Left renal pelvis (tissue), 4 donors: ENCODE data around the gene KNOP1. TPM values are rescaled to one million over a fixed set of nuclear protein-coding genes. Genes with fewer than 3 reads are reported as not detected.
"Not testable (repeated sequence)": the region's sequence is repeated elsewhere in the genome, so short reads cannot be mapped to it uniquely, and the experiment has no call there.

ENCODE experiments used
- DNase-seq, 4 donors: peaks; one replicate each; pipeline ENCODE4 v3.0.0-alpha.2; 2013; ENCODE audit warnings: low read depth in 4 of 4, low spot score in 3 of 4
- polyA plus RNA-seq, 4 donors: library from polyadenylated mRNA; unstranded; fragments of 120-200 nt; gene quantifications; one replicate each; pipeline ENCODE4 v1.2.1, GENCODE V29; 2013; ENCODE audit not compliant: insufficient read length in 4 of 4

Gene KNOP1
- polyA plus RNA-seq, 4 donors = 29.6 to 48.3 (median 43.0) TPM

DNA sequence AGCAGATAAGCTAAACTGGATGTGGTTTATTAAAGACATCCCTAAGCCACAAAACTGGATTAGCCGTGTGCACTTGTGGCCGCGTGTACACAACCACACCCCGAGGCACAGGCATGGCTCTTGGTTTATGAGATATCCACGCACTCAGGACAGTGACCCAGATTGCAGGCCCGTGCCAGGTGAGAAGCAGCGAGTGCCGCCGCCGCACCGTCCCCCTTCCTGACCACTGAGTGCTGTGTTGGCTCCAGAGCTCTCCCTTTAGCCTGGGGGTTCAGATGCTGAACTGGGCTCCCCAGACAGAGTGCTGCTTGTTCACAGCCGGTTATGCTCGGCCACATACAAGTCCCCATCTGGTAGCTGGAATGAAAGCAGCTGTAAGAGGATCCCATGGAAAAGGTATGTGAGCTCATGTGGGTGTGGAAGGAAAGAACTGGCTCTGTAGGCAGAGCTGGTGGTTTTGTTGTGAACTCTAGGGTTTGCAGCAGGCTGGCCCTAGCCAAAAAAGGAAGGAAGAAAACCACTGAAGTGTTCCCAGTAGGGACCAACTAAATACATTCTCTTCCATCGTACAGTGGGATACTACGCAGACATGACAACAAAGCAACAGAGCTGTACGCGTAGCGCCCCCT is 29.5 kb downstream of the KNOP1 start:
- DNase-seq = no peak

DNA sequence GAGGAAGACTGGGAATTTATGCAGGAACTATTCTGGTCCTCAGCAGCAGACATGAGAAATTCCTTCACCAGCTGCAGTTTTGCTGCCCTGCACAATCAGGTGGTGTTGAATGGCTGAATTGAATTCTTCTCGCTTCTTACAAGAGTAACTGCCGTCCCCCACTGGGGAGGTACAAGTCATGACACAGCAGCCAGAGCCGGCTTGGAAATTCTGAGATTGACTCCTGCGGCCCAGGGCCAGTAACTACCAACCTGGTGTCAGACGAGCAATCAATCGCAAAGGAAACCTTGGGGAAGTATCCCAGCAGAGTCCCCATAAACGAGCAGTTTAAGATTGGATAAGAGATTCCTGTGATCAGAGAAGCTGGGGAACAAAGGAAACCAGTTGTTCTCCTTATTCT is 30.7 kb downstream of the KNOP1 start:
- DNase-seq = no peak

DNA sequence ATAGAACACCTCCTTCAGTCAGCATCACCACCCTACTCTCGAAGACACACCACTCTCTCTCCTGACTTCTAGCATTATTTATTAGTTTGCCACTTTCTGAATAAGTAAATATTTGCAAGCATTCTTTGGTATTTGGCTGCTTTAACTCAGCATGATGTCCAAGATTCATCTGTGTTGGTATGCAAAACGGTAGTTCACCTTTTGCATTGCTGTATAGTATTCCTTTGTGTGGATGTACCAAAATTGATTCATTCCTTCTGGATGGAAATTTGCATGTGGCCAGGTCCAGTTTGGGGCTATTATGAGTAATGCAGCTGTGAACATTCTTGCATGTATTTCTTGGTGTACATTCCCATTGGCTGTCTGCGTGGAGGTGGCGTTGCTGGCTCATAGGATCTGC is 32.9 kb downstream of the KNOP1 start:
- no peak for DNase-seq

DNA sequence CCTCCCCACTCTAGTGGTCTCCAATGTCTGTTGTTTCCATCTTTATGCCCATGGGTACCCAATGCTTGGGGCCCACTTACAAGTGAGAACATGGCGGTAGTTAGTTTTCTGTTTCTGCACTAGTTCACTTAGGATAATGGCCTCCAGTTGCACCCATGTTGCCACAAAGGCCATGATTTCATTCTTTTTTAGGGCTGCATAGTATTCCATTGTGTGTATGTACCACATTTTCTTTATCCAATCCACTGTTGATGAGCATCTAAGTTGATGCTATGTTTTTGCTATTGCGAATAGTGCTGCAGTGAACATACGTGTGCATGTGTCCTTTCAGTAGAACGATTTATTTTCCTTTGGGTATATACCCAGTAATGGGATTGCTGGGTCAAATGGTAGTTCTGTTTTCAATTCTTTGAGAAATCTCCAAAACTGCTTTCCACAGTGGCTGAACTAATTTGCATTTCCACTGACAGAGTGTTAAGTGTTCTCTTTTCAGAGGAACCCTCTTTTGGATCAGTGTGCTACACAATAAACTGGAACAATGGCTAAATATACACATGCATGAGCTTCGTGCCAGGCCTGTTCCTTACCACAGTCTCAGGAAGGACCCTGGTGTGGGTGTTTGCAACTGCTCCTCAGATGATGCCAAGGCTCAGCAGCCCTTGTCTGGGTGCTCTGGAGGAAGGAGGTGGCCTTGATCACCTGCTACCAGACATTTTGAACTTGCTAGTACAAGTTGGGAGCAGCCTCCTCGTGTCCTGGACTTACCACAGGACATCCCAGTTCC is 34.4 kb downstream of the KNOP1 start:
- DNase-seq = no peak

DNA sequence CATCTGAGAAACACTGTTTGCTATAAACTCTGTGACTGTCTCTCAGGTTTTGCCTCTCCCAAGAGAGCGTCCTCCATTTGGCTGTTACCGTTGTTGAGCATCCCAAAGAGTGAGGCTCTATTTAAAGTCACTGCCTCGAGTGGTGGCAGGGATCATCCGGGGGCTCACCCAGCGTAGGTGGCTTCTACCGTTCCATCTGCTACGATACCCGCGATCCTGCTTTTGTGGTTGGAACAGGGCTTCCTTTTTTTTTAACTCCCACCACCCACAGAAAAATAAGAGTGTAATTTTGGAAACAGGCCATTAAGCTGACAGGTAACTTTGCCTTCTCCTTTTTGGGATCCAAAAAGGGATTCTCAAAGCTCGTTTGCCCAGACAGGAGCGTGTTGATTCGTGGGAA is 36.4 kb downstream of the KNOP1 start:
- no peak for DNase-seq

DNA sequence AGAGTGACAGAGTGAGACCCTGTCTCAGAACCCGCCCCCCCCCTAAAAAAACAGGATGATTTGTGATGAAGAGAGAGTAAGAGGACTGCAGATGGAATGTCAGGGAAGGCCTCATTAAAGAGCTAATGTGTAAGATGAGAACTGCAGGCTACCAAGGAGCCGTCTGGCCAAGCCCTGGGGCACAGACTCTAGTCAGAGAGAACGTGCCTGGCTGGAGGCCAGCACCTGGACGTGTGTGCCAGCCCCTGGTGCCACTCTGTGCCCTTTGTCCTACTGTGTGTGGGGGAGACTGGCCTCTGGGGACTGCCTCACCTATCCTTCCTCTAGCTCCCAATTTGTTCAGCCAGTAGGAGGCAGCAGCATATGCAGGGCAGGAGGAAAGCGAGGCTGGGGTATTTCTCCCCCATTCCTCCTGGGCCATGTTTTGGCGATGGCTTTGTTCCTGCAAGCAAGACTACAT is 37.1 kb downstream of the KNOP1 start:
- peak in 1 of 4 donors; percentile 12 for DNase-seq

DNA sequence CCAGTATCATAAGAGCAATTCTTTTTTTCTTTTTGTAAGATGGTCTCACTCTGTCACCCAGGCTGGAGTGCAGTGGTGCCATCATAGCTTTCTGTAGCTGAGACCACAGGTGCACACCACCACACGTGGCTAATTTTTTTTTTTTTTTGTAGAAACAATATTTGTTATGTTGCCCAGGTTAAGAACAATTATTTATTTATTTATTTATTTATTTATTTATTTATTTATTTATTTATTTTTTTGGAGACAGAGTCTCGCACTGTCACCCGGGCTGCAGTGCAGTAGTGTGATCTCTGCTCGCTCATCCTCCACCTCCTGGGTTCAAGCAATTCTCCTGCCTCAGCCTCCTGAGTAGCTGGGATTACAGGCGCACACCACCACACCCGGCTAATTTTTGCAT is 38.7 kb downstream of the KNOP1 start:
- DNase-seq = not testable (repeated sequence)

DNA sequence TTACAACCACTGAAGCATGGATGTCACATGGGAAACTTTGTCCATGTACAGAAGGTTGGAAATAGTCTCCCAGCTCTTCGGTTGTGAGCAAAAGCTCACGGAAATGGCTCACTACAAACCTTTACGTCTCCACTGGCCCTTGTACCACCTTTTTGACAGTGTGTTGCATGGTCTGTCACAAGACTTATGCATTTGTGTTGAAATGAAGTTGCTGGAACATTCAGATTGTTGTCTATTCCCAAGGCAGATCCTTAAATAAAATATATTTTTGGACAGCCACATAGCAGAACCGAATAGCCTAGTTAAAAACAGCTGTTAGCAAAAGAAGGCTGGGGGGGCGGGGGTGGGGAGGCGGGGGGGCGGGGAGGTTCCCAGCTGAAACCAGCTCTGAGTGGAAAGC is 39.2 kb downstream of the KNOP1 start:
- no peak for DNase-seq

DNA sequence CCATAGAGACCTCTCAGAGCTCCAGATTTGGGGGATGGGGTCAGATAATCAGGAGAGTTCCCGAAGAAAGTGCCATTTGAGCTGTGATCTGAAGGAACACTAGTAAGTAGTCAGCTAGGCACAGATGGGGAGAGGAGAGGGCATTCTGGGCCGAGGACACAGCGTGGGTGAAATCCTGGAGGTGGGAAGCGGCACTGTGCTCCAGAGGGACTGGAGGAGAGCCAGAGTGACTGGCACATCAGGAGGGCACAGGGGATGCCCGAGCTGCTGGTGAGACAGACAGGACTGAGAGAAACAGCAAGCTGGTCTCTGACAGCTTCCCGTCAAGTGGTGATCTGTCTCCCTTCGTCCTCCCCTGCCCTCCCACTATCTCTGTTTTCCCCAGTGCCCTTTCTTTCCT is 40.6 kb downstream of the KNOP1 start:
- no peak for DNase-seq

DNA sequence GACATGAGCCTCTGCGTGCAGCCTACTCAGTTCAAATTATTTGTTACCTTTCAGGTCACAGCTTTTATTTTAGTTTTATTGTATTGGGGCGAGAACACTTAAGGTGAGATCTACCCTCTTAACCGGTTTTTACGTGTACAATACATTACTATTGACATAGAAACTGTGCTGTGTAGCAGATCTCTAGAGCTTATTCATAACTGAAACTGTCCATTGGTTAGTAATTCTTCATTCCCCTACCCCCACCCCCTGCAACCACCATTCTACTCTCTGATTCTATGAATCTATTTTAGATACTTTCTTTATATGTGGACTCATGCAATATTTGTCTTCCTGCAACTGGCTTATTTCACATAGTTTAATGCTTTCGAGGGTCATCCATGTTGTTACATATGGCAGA is 43.5 kb downstream of the KNOP1 start:
- no peak for DNase-seq

DNA sequence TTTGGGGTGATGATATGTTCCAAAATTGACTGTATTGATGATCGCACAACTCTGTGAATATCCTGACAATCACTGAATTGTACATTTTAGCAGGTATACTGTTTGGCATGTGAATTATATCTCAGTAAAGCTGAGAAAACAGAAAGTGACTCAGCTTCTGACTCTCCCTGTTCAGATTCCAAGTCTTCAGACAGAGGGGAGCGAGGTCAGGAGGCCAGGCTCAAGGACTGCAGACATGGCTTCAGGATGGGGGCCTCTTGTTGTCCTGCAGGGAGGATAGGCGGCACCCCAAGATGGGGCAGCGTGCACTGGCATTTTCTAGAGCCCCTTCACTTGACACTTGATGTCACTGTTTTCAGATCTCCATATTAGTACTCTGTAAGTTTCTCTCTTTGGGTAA is 45.6 kb downstream of the KNOP1 start:
- no peak for DNase-seq

DNA sequence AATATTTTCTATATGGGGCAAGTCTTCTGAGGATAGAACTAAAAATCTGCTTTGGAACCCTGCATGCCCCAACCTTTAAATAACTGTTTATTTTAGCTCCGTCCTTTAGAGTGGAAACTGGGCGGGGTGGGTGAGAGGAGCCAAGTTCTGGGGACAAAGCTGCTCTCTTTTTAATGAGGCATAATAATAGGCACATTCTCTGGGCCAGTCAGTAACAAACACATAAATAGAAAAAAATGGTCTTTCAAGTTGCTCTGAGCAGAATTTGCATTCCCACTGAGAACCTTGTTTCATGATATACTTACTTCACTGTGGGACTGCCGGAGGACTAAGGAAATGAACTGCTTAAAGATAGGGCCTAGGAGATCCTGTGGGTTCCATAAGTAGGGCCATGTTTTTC is 51.5 kb downstream of the KNOP1 start:
- no peak for DNase-seq

DNA sequence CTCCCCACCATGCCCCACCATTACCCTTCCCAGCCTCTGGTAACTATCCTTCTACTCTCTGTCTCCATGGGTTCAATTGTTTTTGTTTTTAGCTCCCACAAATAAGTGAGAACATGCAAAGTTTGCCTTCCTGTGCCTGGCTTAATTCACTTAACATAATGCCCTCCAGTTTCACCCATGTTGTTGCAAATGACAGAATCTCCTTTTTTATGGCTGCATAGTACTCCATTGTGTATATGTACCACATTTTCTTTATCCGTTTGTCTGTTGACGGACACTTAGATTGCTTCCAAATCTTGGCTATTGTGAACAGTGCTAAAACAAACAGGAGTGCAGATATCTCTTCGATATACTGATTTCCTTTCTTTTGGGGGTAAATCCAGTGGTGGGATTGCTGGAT is 52.7 kb downstream of the KNOP1 start:
- not testable (repeated sequence) for DNase-seq

DNA sequence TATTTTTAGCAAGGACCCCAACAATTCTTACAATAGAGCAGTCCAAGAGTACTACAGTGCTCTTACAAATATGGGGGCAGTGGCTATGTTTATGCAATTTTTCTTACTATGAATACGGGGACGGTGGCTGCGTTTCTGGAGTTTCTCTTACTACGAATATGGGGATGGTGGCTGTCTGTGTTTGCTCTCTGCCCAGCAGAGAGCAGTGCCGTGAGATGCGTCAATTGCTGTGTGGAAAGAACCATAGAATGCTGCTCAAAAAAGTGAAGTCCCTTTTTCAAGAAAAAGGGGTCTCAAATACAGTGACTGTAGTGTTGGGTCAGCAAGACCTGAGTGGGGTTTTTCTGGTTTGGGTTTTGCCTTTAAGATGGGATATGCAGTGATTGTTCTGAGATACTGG is 53.9 kb downstream of the KNOP1 start:
- no peak for DNase-seq

DNA sequence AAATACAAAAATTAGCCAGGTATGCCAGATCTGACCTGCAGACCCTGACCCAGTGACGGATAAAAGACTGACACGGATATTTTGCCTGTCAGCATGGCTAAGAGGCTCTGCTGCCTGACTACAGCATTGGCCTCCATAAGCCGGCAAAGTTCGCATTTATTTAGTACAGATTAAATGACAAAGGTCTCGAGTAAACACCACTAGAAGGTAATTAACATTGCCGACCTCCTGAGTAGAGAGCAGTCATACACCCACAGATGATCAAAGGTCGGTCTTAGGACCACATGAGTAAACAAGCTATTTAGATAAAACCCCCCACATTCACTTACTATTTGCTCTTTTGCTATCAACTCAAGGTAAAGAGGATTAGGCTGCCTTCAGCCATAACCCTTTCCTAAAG is 55.7 kb downstream of the KNOP1 start:
- DNase-seq = no peak

DNA sequence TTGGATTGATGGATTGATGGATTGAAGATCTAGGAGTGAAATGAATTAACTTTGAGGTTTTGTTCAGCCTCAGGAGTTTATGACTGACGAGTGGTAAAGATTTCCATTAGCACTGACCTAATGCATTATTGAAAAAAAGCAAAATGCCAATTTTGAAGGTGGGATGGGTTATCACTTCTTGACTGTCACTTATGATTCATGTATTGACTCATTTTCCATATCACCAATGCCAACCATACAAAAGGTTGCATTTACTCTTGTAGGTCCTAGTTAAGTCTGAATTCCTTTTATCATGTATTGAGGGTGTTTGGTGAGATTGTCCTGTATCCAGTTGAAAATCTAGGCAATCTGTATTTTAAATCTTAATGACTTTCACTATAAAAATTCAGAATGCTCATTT is 57.6 kb downstream of the KNOP1 start:
- DNase-seq = no peak

DNA sequence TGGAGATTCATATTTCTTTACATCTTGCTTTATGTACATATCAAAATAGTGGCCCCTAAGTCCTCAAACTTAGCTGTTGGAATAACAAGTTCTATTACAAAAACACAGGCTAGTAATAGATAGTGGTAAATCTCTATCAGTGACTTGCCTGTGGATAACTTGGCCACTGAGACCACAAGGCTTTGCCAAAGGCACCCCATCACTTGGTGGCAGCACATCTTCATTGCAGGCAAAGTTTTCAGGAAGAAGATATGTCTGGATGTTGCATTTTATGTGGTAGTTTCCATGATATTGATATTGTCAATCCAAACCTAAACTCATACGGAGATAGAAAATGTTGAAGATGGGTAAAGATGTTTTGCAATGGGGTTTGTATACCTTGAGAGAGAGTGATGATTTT is 58.5 kb downstream of the KNOP1 start:
- DNase-seq = no peak

DNA sequence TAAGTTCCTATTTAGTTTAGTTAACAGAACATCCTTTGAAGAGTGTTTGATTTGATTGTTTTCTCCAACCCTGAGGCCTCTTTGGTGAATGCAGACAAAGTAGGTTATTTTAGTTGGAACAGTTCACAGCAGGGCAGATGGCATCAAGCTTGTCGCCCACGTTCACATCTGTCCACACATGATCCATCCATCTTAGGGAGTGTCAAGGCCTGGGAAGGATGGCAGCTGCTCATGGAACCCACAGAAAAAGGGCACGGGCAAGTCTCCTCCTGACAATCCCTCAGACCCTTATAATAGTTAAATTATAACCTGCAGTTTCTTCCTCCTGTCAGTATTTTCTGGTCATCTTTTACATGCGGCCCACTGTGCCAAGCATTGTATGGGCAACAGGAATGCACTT is 60.2 kb downstream of the KNOP1 start:
- no peak for DNase-seq

DNA sequence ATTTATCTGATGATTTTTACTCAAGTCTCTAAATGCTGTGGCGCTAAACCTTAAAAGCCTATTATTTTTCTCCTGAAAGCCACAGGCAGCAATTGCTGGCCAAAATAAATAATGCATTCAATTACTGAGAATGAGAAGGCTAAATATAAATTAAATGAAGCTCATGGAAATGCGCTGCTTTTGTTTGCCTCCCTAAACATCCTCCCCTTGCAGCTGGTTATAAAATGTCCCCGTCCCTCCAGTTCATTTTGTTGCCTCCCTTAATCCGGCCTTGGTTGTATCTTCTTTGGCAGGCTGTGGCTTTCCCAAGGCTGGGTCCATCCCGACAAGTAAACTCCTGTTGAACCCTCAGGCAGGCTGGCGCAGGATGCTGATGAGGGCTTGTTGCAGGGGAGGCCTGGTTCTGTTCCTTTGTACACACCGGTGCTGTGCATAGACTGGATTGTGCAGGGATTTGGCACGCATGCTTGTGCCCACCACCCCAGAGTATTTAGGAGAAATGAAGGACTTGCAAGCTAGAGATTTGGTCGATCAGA is 62.7 kb downstream of the KNOP1 start:
- no peak for DNase-seq

DNA sequence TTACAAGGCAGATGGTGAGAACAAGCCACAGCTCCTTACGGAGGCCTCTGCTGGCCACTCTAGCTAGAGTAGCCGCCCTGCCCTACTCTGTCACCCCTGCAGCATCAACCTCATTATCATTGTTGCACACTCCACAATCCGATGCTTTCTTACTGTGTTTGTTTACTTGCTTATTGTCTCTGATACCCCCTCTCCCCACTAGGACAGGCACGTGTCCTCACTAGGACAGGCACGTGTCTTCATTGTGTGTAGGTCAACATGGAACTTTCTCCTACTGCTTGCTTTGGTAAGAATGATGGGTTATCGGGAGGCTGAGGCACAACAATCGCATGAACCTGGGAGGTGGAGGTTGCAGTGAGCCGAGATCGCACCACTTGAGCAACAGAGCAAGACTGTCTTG is 63.9 kb downstream of the KNOP1 start:
- DNase-seq = no peak
